ENCODE results near the gene SMIM33.
"Not testable (repeated sequence)": the region's sequence is repeated elsewhere in the genome, so short reads cannot be mapped to it uniquely, and the experiment has no call there.

SMIM33 gene

GRCh38 chr5:139457241-139457640 is 13.6 kb upstream of the SMIM33 start:
- DNase-seq (ENCODE audit: low read depth) = no peak

GRCh38 chr5:139457653-139458306 is 13.0 kb upstream of the SMIM33 start:
- no peak for DNase-seq (ENCODE audit: low read depth)

DNA sequence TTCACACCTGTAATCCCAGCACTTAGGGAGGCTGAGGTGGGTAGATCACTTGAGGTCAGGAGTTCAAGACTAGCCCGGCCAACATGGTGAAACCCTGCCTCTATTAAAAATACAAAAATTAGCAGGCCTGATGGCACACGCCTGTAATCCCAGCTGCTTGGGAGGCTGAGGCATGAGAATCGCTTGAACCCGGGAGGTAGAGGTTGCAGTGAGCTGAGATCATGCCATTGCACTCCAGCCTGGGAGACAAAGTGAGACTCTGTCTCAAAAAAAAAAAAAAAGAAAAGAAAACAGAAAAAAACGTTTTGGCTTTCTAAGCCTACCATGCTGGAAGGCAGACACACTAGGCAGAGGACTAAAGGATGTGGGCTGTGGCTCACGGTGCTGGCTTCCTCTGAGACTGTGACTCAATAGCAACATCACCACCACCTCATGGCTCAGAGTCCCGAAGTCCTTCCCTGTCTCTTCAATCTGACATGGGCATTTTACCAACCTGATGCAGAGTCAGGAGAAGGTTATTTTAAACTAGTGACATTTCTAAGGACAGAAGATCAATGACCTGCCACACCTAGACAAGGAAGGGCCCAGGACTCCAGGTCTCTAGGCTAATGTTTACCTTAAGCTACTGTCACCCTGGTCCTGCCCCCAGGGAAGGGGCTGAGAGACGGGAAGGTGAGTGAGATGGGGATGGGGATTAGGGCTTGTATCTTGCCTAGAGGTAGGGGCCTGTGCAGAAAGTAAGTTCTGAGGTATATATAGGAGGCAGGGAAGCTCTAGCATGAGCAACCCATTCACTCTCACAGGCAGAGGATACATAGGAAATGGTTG is 12.0 kb upstream of the SMIM33 start:
- peak; percentile 39 for DNase-seq (ENCODE audit: low read depth)

DNA sequence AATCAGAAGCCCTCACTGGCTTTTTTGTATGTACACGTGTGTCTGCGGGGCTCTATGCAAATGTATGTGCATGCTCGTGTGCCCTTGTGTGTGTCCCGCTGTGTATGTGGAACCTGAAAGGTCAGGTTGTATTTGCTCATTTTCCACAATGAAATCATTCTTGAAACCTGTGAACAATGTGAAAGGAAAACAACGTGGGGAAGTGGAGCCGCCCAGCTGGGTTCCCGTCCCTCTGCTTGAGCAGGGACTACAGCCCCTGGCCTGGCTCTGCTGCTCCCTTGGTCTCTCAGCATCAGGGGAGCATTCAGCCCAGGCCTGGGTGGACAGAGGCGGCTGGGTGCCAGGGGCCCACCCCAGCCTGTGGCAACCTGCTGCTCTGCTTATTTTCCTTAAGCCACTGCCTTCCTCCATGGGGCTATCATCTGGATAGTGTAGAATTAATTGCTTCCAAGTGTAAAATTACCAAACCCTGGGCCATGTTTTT is 11.3 kb upstream of the SMIM33 start:
- no peak for DNase-seq (ENCODE audit: low read depth)

GRCh38 chr5:139460455-139460854 is 10.3 kb upstream of the SMIM33 start:
- no peak for DNase-seq (ENCODE audit: low read depth)

DNA sequence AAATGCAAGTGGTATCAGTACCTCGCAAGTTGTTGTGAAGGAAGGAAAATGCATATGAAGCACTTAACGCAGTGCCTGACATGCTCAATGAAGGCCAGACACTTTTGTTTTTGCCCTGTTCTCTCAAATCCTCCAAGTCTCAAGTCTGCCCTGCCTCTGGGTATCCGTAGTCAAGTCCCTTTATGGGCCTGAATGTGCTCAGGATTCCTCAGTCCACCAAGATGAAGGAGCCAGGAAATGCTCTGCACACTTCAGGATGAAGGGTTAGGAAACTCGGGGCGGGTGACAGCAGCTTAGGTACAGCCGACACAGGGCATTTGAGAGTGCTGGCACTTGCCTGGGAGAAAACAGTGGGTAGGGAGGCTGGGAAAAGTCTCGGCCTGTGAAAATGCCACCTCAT is 9.6 kb upstream of the SMIM33 start:
- no peak for DNase-seq (ENCODE audit: low read depth)

DNA sequence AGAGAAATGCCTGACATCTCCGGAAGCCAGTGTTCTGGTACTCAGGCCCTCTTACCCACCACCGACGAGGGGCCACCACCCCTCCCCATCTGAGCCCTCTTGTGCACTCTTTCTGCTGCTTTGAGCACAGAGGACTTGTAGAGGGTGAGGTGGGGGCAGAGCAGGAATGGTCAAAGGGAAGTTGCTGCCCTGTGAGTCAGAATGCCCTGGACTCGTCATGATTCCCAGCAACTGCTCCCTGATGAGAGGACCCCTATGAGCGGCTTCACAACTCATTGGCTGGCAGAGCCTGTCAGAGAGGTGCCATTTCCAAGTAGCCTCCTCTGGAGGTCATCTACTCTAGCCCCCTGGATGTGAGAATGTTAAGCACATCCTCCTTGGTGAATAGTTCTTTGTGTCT is 9.1 kb upstream of the SMIM33 start:
- peak; percentile 54 for DNase-seq (ENCODE audit: low read depth)

DNA sequence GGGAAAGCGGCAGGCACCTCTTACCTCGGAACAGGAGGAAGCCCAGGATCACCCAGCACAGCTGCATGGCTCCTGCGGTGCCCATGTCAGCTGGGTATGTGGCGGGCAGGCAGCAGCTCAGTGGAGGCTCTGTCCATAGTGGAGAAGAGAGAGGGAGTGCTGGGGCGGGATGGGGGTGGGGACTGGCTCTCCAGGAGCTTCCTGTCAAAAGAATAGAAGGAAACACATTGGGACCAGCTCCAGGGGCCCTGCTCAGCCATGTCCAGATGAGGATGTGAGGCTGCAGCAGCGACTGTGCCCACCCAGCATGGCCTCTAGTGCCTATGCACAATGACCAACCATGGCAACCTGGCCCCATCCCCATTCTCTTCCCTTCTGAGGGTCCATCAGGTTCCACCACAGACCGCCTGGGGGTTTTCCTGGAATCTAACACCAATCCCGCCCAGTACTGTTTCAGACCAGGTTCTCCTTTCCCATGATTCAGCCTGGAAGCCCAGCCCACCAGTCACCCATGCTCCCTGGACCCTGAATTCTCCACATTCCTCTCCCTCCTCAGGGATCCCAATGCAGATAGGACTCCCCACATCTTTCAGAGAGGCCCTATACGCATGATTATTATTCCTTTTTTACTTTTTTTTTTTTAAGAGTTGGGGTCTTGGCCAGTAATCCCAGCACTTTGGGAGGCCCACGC is 8.1 kb upstream of the SMIM33 start, which contains the start of gene ECSCR:
Gene ECSCR, minus strand, starts transcription at position 158 of the 691 bp plus-strand sequence. Its CDS starts 73 bp downstream, at position 85.
- peak; percentile 31 for DNase-seq (ENCODE audit: low read depth)

- DNase-seq (ENCODE audit: low read depth) = peak; percentile 22
These were observed 2.3 kb upstream of the SMIM33 start for GRCh38 chr5:139468421-139468931.

GRCh38 chr5:139472386-139473030 is 1.7 kb downstream of the SMIM33 start:
- DNase-seq (ENCODE audit: low read depth) = no peak

GRCh38 chr5:139473105-139473504 is 2.3 kb downstream of the SMIM33 start:
- peak; percentile 32 for DNase-seq (ENCODE audit: low read depth)

DNA sequence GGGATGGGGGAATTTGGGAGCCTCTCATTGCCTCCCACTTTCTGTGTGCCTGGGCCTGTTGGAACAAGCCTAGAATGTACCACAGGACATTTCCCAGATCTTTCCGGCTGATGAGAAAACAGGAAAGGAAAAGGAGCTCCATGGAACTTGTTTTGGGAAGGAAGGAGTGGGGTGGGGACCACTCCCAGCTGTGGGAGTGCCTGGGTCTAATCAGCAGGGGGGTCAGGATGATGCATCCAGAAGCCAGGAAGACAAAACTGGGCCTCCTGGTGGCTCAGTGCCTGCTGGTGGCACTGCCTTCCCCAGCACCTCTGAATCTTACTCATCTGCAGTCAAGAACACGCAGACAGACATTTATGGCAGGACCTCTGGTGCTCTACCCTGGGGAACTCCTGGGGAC is 2.8 kb downstream of the SMIM33 start:
- no peak for DNase-seq (ENCODE audit: low read depth)

DNA sequence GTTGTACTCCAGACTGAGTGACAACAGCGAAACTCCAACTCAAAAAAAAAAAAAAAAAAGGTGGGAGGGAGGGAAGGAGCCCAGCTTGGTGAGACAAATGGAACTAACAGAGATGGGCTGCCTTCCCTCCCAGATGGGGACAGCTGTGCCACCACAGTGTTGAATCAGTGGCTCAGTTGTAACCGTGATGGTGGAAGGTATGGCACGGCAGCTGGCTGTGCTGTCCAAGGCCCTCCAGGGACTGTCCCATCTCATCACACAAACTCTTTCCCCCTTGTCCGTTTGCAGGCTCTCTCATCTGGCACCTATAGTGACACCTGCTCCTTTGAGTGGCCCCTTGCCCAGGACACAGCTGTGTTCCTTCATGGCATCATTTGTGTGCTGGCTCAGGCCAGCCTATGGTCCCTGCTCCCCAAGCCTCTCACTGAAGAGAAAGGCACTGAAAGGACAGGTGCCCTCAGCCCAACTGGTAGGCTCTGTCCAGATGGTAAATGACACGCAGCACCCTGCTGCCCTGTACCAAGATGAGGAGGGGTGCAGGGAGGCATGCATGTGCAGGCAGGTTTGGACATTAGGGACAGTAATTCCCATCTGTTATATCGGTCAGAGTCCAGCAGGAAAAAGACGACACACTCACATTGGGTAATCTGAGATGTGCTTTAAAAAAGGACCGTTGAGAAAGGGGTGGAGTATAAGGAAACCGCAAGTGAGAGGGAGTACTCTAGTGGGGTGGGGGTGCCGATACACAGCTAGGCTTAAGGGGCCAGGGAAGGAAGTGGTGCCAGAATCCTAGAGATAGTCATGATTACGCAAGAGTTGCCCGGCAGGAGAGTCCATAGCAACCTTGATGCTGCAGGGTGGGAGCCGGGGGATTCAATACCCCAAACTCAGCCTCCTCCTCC is 4.3 kb downstream of the SMIM33 start:
- peak; percentile 98 for DNase-seq (ENCODE audit: low read depth)

DNA sequence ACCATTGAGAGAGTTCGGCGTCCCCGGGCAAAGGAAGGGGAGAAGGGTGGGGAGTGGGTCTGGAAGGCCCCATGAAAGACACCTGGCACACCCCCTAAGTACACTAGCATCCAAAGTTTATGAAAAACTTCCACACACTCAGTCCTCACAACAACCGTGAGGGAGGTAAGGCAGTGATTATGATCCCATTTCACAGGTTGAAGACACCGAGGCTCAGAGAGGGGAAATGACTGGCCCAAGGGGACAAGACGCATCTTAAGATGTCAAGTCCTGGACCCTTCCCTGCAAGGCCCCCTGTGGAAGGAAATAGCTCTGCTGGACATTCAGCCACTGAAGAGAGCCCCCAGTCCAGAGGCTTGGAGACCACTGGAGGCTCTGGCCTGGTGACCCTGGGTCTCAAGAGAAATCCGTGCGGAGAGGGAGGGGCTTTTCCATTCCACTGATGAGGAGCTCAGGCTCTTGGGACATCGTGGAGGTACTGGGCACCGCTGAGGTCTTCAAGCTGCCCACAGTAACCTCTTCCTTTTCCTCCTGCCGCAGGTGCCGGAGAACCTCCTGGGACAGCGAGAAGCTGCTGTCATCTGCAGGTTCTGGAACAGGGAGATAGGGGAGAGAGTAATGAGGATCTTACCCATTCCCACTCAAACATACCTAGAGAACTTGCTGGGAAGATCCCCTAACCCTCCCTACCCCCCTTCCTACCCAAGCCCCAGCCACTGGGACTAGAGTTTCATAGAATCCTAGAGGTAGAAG is 5.2 kb downstream of the SMIM33 start:
- DNase-seq (ENCODE audit: low read depth) = no peak

DNA sequence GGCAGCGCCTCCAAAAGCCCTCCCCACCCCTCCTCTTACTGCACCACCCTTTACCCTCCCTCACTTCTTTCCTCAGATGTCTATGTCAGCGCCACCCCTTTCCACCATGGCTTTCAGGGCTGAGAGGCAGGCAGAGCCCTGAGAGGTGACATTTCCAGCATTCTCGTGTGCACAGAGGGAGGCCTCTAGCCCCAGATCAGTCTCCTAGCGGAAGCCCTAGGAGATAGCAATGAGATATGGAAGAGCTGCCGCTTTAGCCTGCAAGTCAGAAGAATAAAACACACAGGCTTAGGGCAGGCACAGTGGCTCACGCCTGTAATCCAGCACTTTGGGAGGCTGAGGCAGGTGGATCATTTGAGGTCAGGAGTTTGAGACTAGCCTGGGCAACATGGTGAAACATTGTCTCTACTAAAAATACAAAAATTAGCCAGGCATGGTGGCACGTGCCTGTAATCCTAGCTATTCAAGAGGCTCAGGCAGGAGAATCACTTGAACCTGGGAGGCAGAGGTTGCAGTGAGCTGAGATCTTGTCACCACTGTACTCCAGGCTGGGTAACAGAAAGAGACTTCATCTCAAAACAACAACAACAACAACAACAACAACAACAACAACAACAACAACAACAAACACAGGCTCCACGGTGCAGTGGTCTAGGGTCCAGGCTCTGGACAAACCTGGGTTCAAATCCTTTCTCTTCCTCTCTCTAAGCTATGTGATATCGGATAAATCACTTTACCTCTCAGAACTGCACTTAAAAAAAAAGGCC is 8.0 kb downstream of the SMIM33 start:
- peak; percentile 27 for DNase-seq (ENCODE audit: low read depth)

GRCh38 chr5:139479729-139480128 is 8.9 kb downstream of the SMIM33 start:
- not testable (repeated sequence) for DNase-seq (ENCODE audit: low read depth)

- DNase-seq (ENCODE audit: low read depth) = peak; percentile 55
These were observed 10.3 kb downstream of the SMIM33 start for GRCh38 chr5:139481122-139481533.

GRCh38 chr5:139481580-139482049 is 10.8 kb downstream of the SMIM33 start:
- DNase-seq (ENCODE audit: low read depth) = peak; percentile 30
